Hypothalamus (tissue), 51 donors: ENCODE measurements around the gene LPAR6.
"Not testable (repeated sequence)": the region's sequence is repeated elsewhere in the genome, so short reads cannot be mapped to it uniquely, and the experiment has no call there.

Experiments
- DNase-seq, 51 donors: peaks; one replicate each; lab custom pipeline; 2025; lab: John Stamatoyannopoulos, UW

The LPAR6 gene

GRCh38 chr13:48422003-48422402, 9.1 kb upstream of the LPAR6 start:
- not testable (repeated sequence) for DNase-seq

GRCh38 chr13:48415516-48415915, 2.6 kb upstream of the LPAR6 start:
- no peak for DNase-seq

GRCh38 chr13:48414501-48414900, 1.6 kb upstream of the LPAR6 start:
- no peak for DNase-seq

GRCh38 chr13:48411841-48412531, 927 bp downstream of the LPAR6 start:
- DNase-seq = no peak

DNA sequence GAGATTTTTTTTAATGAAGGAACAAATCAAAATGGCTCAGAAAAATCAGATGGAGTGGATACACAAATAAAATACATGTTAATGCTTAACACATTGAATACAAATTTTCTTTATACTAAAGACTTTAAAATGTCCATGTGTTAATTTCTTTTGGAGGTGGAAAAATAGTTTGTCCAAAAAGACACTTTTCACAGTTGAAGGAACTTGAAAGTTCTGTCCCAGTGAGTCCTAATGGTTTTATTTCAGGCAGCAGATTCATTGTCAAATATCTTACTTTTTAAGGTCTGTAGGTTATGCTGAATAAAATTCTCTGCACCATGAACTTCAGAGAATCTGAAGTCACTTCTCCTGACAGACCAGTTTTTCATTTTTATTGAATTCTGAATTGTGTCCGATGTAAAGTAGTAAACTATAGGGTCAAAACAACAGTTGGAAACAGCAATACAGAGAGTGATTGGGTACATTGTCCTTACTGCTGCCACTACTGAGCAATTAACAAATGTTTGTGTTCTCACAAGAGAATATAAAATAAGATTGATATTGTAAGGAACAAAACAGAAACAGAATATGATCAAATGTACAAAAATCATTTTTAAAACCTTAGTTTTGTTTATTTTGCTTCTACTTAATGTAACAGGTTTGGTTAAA, 1.6 kb downstream of the LPAR6 start:
- DNase-seq = no peak

- no peak for DNase-seq
Observed at GRCh38 chr13:48410199-48410598, 2.7 kb downstream of the LPAR6 start.

- DNase-seq = no peak
Observed at GRCh38 chr13:48405875-48406274, 7.0 kb downstream of the LPAR6 start.

DNA sequence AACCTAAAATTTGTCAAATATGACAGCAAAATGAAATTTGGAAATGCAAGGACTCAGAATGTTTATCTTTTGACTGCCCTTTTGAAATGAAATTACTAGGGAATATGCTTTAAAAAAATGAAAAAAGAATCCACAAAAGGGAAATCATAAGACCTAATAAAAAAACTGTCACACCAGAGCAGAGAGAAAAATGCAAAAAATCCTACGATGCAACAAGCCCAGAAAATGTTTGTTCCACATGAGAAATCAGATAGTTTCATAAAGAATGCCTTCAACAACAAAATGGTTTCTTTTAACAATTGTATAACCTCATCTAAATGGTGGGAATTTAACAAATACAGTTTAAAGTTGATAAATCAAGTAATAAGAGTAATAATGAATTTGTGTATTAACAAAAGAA, 8.0 kb downstream of the LPAR6 start:
- DNase-seq = no peak

DNA sequence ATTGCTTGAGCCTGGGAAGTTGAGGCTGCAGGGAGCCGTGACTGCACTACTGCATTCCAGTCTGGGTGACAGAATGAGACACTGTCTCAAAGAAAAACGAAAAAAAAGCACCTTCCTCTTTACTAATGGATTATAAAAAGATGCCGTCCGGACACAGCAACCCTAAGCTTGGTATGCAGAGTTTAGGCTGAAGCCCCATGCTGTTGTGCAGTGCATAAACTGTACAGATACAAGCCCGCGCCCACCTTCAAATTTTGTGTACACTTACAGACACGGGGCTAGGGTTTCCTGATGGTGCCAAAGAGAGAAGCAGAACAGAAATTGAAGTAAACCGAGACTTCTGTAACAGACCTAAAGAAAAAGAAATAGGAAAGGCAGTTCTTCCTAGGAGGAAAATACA, 9.0 kb downstream of the LPAR6 start:
- DNase-seq = peak in 1 of 51 donors; percentile 8

- DNase-seq = no peak
Observed at GRCh38 chr13:48403151-48403631, 9.7 kb downstream of the LPAR6 start.

DNA sequence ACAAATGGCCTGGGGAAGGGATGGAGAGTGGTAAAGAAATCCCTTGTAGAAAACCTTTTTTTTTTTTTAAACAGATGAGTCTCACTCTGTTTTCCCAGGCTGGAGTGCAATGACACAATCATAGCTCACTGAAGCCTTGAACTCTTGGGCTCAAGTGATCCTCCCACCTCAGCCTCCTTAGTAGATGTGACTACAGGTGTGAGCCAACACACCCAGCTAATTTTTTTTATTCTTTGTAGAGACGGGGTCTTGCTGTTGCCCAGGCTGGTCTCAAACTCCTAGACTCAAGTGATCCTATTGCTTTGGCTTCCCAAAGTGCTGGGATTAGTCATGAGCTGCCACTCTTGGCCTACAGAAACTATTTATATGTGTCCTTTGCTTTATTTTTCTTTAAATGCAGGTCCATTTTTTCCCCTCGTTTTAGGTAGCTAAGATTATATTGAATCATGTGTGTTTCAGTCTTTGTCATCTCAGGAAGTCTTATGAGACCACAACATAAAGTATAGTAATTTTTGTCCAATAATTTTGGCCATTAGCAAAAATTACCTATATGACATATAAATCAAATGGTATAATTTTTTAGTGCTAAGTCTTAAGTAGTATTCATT, 10.5 kb downstream of the LPAR6 start:
- DNase-seq = no peak

GRCh38 chr13:48401480-48401879, 11.4 kb downstream of the LPAR6 start:
- DNase-seq = no peak

DNA sequence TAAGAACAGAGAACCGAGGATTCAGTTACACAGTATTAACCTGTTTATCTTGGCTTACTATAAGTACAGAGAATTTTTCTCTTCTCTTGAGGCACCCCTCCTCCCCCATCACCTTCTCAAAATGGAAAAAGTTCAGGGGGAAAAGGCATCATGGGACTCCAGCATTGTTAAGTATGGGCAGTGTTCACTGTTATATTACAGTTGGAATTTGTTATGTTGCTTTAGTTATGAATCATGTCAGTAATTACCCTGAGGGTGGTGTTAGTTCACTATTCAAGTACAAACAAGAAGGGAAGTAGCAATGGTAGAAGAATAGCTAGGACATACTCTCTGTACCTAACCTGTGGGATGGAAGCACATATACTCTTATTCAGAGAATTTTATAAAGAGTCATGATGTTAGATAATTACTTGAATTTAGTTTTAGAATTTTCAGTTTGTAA, 12.0 kb downstream of the LPAR6 start:
- DNase-seq = no peak

DNA sequence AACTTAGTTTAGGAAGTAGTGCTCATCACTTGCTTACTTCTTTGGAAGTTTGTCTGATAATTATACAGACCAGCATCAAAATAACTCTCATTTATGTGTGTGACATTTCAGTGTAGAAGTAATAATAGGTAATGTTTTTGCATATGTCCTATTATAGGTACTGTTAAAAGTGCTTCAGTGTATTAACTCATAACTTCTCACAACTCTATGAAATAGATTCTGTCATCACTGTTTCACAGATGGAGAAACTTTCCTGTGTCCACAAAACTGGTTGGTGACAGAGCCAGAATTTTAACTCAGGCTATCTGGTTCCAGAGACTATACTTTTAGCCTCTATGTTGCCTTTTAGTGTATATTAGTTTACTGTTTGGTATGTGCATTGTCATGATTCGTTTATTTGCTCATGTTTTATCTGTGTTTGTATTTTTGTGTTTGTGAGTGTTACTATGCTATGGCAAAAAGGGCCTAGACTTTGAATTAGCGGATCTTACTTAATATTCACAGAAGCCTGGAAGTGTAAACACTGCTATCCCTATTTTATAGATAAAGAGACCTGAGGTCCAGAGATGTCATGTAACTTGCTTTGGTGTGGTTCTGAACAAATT, 12.7 kb downstream of the LPAR6 start:
- DNase-seq = no peak

- no peak for DNase-seq
Observed at GRCh38 chr13:48398450-48399095, 14.3 kb downstream of the LPAR6 start.

- DNase-seq = no peak
Observed at GRCh38 chr13:48397744-48398143, 15.2 kb downstream of the LPAR6 start.

GRCh38 chr13:48393698-48394085, 19.2 kb downstream of the LPAR6 start:
- no peak for DNase-seq

- DNase-seq = no peak
Observed at GRCh38 chr13:48393030-48393697, 19.7 kb downstream of the LPAR6 start.

DNA sequence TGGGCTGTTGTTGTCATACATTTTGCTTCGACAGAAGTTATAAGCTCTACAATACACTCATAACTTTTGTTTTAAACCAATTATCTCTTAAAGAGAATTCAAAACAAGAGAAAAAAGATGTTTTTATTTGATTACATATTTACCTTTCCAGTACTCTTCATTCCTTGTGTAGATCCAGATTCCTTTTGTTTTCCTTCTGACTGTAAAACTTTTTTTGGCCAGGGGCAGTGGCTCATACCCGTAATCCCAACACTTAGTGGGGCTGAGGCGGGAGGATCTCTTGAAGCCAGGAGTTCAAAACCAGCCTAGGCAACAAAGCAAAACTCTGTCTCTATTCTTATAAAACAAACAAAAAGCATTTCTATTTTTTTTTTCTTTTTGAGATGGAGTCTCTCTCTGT, 21.7 kb downstream of the LPAR6 start:
- DNase-seq = no peak

DNA sequence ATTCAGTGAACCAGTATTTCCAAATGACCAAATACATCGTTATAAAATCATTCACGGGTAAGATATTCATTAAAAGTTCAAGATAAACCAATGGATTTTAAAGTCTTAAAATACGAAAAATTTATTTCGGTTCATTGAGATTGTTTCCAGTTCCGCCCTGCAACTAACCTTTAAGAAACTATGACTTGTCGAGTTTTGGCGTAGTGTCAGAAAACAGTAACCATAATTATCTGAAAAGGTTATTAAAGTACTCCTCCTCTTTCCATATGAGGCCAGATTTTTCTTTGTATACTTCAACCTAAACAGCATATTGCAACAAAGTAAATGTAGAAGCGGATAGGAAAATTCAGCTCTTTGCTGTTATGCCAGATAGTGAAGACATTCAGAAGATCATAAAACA, 26.1 kb downstream of the LPAR6 start:
- DNase-seq = no peak

GRCh38 chr13:48383384-48383783, 29.5 kb downstream of the LPAR6 start:
- DNase-seq = no peak
